CD4-positive, alpha-beta T cell treated with Interleukin-6 at 100 ng/mL for 8 hours (primary cell): ENCODE results near the gene INO80C.
"Not testable (repeated sequence)": the region's sequence is repeated elsewhere in the genome, so short reads cannot be mapped to it uniquely, and the experiment has no call there.

Source experiments
- DNase-seq: peaks from one replicate; pipeline ENCODE4 v3.0.0-alpha.2; 2020; ENCODE audit warnings: mixed read lengths, low spot score

INO80C gene

GRCh38 chr18:35487525-35487924 is 10.2 kb downstream of the INO80C start:
- DNase-seq: not testable (repeated sequence)

- DNase-seq: no peak
Measured at GRCh38 chr18:35485852-35486251, 11.9 kb downstream of the INO80C start.

- no peak for DNase-seq
Measured at GRCh38 chr18:35484034-35484433, 13.7 kb downstream of the INO80C start.

GRCh38 chr18:35481960-35482366 is 15.8 kb downstream of the INO80C start:
- DNase-seq: no peak

- no peak for DNase-seq
Measured at GRCh38 chr18:35479911-35480586, 17.7 kb downstream of the INO80C start.

- no peak for DNase-seq
Measured at GRCh38 chr18:35478520-35479435, 19.0 kb downstream of the INO80C start.

- no peak for DNase-seq
Measured at GRCh38 chr18:35477974-35478373, 19.8 kb downstream of the INO80C start.

- no peak for DNase-seq
Measured at GRCh38 chr18:35477497-35477896, 20.3 kb downstream of the INO80C start.

- no peak for DNase-seq
Measured at GRCh38 chr18:35474884-35475283, 22.9 kb downstream of the INO80C start.

- DNase-seq: no peak
Measured at GRCh38 chr18:35473562-35473961, 24.2 kb downstream of the INO80C start.

- no peak for DNase-seq
Measured at GRCh38 chr18:35470435-35470834, 27.3 kb downstream of the INO80C start.

- DNase-seq: no peak
Measured at GRCh38 chr18:35469725-35470124, 28.0 kb downstream of the INO80C start.

GRCh38 chr18:35468711-35469110 is 29.0 kb downstream of the INO80C start:
- no peak for DNase-seq

- no peak for DNase-seq
Measured at GRCh38 chr18:35467624-35468016, 30.1 kb downstream of the INO80C start.

- no peak for DNase-seq
Measured at GRCh38 chr18:35466815-35467623, 30.7 kb downstream of the INO80C start.

GRCh38 chr18:35466334-35466733 is 31.4 kb downstream of the INO80C start:
- DNase-seq: no peak

- DNase-seq: no peak
Measured at GRCh38 chr18:35465329-35465728, 32.4 kb downstream of the INO80C start.

GRCh38 chr18:35464831-35465279 is 32.9 kb downstream of the INO80C start:
- no peak for DNase-seq

GRCh38 chr18:35463827-35464226 is 33.9 kb downstream of the INO80C start:
- DNase-seq: no peak

- DNase-seq: no peak
Measured at GRCh38 chr18:35463050-35463449, 34.7 kb downstream of the INO80C start.

- no peak for DNase-seq
Measured at GRCh38 chr18:35460736-35461161, 37.0 kb downstream of the INO80C start.

- DNase-seq: no peak
Measured at GRCh38 chr18:35459997-35460396, 37.8 kb downstream of the INO80C start.
